OCI-LY1 (cell line): ENCODE measurements around the gene WDR43.

ENCODE experiments used
- H2AFZ ChIP-seq: fragments of 200-600 bp; sonication (generic), shearing (Covaris generic); 2 replicates; pipeline ENCODE4 v1.6.0; 2014; ENCODE audit warnings: antibody characterized with exemption, mild to moderate bottlenecking, low read length
- H3F3A ChIP-seq: fragments of 200-600 bp; sonication (generic), shearing (Covaris generic); 2 replicates; pipeline ENCODE4 v1.6.0; 2014; ENCODE audit warnings: mild to moderate bottlenecking, antibody characterized with exemption, low read length, moderate library complexity; ENCODE audit not compliant: insufficient read depth
- H3K27ac ChIP-seq: fragments of 200-600 bp; sonication (generic); 2 replicates; pipeline ENCODE4 v1.5.1; 2014; ENCODE audit warnings: low read length, mixed run types, mild to moderate bottlenecking, low read depth; ENCODE audit not compliant: poor library complexity, severe bottlenecking
- H3K27me3 ChIP-seq: fragments of 200-600 bp; sonication (generic); 2 replicates; pipeline ENCODE4 v1.6.0; 2014; ENCODE audit warnings: antibody characterized with exemption, mild to moderate bottlenecking, low read length, moderate library complexity; ENCODE audit not compliant: insufficient read depth
- H3K36me3 ChIP-seq: fragments of 200-600 bp; sonication (generic); 2 replicates; pipeline ENCODE4 v1.6.1; 2014; ENCODE audit warnings: mild to moderate bottlenecking, antibody characterized with exemption, low read length, moderate library complexity, mixed read lengths; ENCODE audit not compliant: insufficient read depth
- H3K4me1 ChIP-seq: fragments of 200-600 bp; sonication (generic); 2 replicates; pipeline ENCODE4 v1.5.1; 2014; ENCODE audit warnings: mild to moderate bottlenecking, low read length, moderate library complexity; ENCODE audit not compliant: insufficient read depth, severe bottlenecking
- H3K4me2 ChIP-seq: fragments of 200-600 bp; sonication (generic), shearing (Covaris generic); 2 replicates; pipeline ENCODE4 v1.6.1; 2014; ENCODE audit warnings: low read length
- H3K4me3 ChIP-seq: fragments of 200-600 bp; sonication (generic); 2 replicates; pipeline ENCODE4 v1.5.1; 2014; ENCODE audit warnings: low read length, low read depth, mild to moderate bottlenecking, mixed read lengths; ENCODE audit not compliant: poor library complexity, severe bottlenecking
- H3K79me2 ChIP-seq: fragments of 200-600 bp; shearing (Covaris generic); 2 replicates; pipeline ENCODE4 v1.6.1; 2016; ENCODE audit warnings: mixed run types, low read length, mixed read lengths; ENCODE audit not compliant: insufficient read depth
- H3K9ac ChIP-seq: fragments of 200-600 bp; sonication (generic), shearing (Covaris generic); 2 replicates; pipeline ENCODE4 v1.6.1; 2014; ENCODE audit warnings: mild to moderate bottlenecking, low read length, mixed read lengths
- H3K9me2 ChIP-seq: fragments of 200-600 bp; sonication (generic), shearing (Covaris generic); 2 replicates; pipeline ENCODE4 v1.6.1; 2014; ENCODE audit warnings: low read depth, mild to moderate bottlenecking, low read length, mixed read lengths
- H3K9me3 ChIP-seq: fragments of 200-600 bp; shearing (Covaris generic); 2 replicates; pipeline ENCODE4 v1.6.1; 2014; ENCODE audit warnings: low read length, mixed read lengths
- H4K20me1 ChIP-seq: fragments of 200-600 bp; sonication (generic), shearing (Covaris generic); 2 replicates; pipeline ENCODE4 v1.6.0; 2016; ENCODE audit warnings: mild to moderate bottlenecking, low read length; ENCODE audit not compliant: insufficient read depth
- CTCF ChIP-seq: fragments of 200-600 bp; sonication (generic), shearing (Covaris generic); IDR thresholded peaks from 2 replicates; pipeline ENCODE4 v1.5.1; 2017; ENCODE audit warnings: mild to moderate bottlenecking, antibody characterized with exemption, low read length, moderate library complexity, mixed read lengths
- EZH2 ChIP-seq: fragments of 200-600 bp; sonication (generic), shearing (Covaris generic); IDR thresholded peaks from 2 replicates; pipeline ENCODE4 v1.8.0; 2017; ENCODE audit warnings: borderline replicate concordance, mixed run types, mild to moderate bottlenecking, antibody characterized with exemption, low read length, moderate library complexity, mixed read lengths

Gene WDR43

GRCh38 chr2:28980368-28981015 lies 86.0 kb downstream of the WDR43 start:
- no peaks in the 10 kb centered on the region for H3F3A ChIP-seq
- H3K9me3 ChIP-seq, result no peaks in the 10 kb centered on the region
- no peak for TF ChIP-seq CTCF
- TF ChIP-seq EZH2, result no peak
- H2AFZ ChIP-seq, result no peak overlapping the region
- no peaks in the 10 kb centered on the region for H3K4me1 ChIP-seq
- H3K27me3 ChIP-seq, result no peaks in the 10 kb centered on the region
- no peak overlapping the region for H3K4me3 ChIP-seq
- H3K9me2 ChIP-seq, result no peaks in the 10 kb centered on the region
- H4K20me1 ChIP-seq, result no peaks in the 10 kb centered on the region
- H3K36me3 ChIP-seq, result no peaks in the 10 kb centered on the region
- H3K4me2 ChIP-seq, result no peak overlapping the region
- H3K9ac ChIP-seq, result no peak overlapping the region
- no peak overlapping the region for H3K27ac ChIP-seq
- no peaks in the 10 kb centered on the region for H3K79me2 ChIP-seq

GRCh38 chr2:28981016-28981441 lies 86.6 kb downstream of the WDR43 start, which contains the start of gene TOGARAM2:
Gene TOGARAM2, plus strand, starts transcription at chr2:28981298. Its CDS starts 13,537 bp downstream, at chr2:28994835.
- Histone ChIP-seq H3K9ac (no peak within 1 kb of the TSS), H3K9me2 (no peaks in the 10 kb centered on the region), H3K4me1 (no peaks in the 10 kb centered on the region), H3K27me3 (no peaks in the 10 kb centered on the region), H3K9me3 (no peaks in the 10 kb centered on the region), H3K79me2 (no peaks in the 10 kb centered on the region), H4K20me1 (no peaks in the 10 kb centered on the region), H3K36me3 (no peaks in the 10 kb centered on the region), H2AFZ (no peak within 1 kb of the TSS), H3K4me3 (no peak within 1 kb of the TSS), H3K27ac (no peak within 1 kb of the TSS), H3K4me2 (no peak within 1 kb of the TSS), H3F3A (no peaks in the 10 kb centered on the region)
- TF ChIP-seq CTCF, result no peak
- TF ChIP-seq EZH2, result no peak

GRCh38 chr2:28981620-28982376 lies 87.3 kb downstream of the WDR43 start:
- no peaks in the 10 kb centered on the region for H3K9me3 ChIP-seq
- H3K27ac ChIP-seq, result no peak overlapping the region
- H2AFZ ChIP-seq, result no peak overlapping the region
- no peaks in the 10 kb centered on the region for H3K9me2 ChIP-seq
- H3K4me1 ChIP-seq, result no peaks in the 10 kb centered on the region
- no peak overlapping the region for H3K4me2 ChIP-seq
- no peak overlapping the region for H3K4me3 ChIP-seq
- H3K79me2 ChIP-seq, result no peaks in the 10 kb centered on the region
- TF ChIP-seq CTCF, result no peak
- TF ChIP-seq EZH2, result no peak
- no peak overlapping the region for H3K9ac ChIP-seq
- no peaks in the 10 kb centered on the region for H3F3A ChIP-seq
- no peaks in the 10 kb centered on the region for H3K36me3 ChIP-seq
- H4K20me1 ChIP-seq, result no peaks in the 10 kb centered on the region
- no peaks in the 10 kb centered on the region for H3K27me3 ChIP-seq
